ENCODE results near the gene ANKMY2.
A peak's percentile ranks its signal among the peaks of the same experiment; 100 is the strongest.

Gene ANKMY2

GRCh38 chr7:16587790-16588189 lies 57.8 kb downstream of the ANKMY2 start:
- Histone ChIP-seq H3K36me3 (ENCODE audit: control insufficient read depth in 4 of 4, insufficient read depth in 4 of 4, low read length in 3 of 4) (no peaks in the 10 kb centered on the region), H3K4me3 (ENCODE audit: control insufficient read depth in 1 of 7, extremely low read depth in 1 of 7, insufficient read depth in 4 of 7, low read depth in 2 of 7, low read length in 6 of 7) (no peak overlapping the region), H3K9me3 (ENCODE audit: control extremely low read depth in 1 of 5, control insufficient read depth in 4 of 5, insufficient read depth in 2 of 5, low read depth in 1 of 5, low read length in 4 of 5) (no peaks in the 10 kb centered on the region), H3K27me3 (replicated peaks in 2 of 5; ENCODE audit: control insufficient read depth in 4 of 5, insufficient read depth in 5 of 5, low read length in 4 of 5) (no peaks in the 10 kb centered on the region), H3K4me1 (ENCODE audit: control extremely low read depth in 1 of 4, control insufficient read depth in 4 of 4, insufficient read depth in 4 of 4, low read length in 3 of 4) (peaks cover 0 to 6% (median 0%) of the 10 kb centered on the region in 4 experiments), H3K27ac (ENCODE audit: insufficient read depth in 1 of 2, low read depth in 1 of 2, low read length in 2 of 2, poor library complexity in 1 of 2, severe bottlenecking in 2 of 2) (no peak overlapping the region)
- POLR2A ChIA-PET: no interaction called here
- DNase-seq: no peak
- 94% methylated on average over 6 of the region's 6 CpGs for WGBS (ENCODE audit: insufficient coverage)
- CTCF ChIA-PET: no interaction called here

- H3K36me3 ChIP-seq (ENCODE audit: control insufficient read depth in 4 of 4, insufficient read depth in 4 of 4, low read length in 3 of 4): no peaks in the 10 kb centered on the region
- no peak overlapping the region for H3K4me3 ChIP-seq (ENCODE audit: control insufficient read depth in 1 of 7, extremely low read depth in 1 of 7, insufficient read depth in 4 of 7, low read depth in 2 of 7, low read length in 6 of 7)
- no peak for DNase-seq
- H3K9me3 ChIP-seq (ENCODE audit: control extremely low read depth in 1 of 5, control insufficient read depth in 4 of 5, insufficient read depth in 2 of 5, low read depth in 1 of 5, low read length in 4 of 5): no peaks in the 10 kb centered on the region
- H3K27me3 ChIP-seq (replicated peaks in 2 of 5; ENCODE audit: control insufficient read depth in 4 of 5, insufficient read depth in 5 of 5, low read length in 4 of 5): no peaks in the 10 kb centered on the region
- ChIA-PET POLR2A (no interaction called here), CTCF (no interaction called here)
- WGBS (ENCODE audit: insufficient coverage): 100% methylated on average over 2 of the region's 3 CpGs
- H3K4me1 ChIP-seq (ENCODE audit: control extremely low read depth in 1 of 4, control insufficient read depth in 4 of 4, insufficient read depth in 4 of 4, low read length in 3 of 4): peaks cover 0 to 6% (median 0%) of the 10 kb centered on the region in 4 experiments
- no peak overlapping the region for H3K27ac ChIP-seq (ENCODE audit: insufficient read depth in 1 of 2, low read depth in 1 of 2, low read length in 2 of 2, poor library complexity in 1 of 2, severe bottlenecking in 2 of 2)
Measured at GRCh38 chr7:16587129-16587528, 58.4 kb downstream of the ANKMY2 start.

- WGBS (ENCODE audit: insufficient coverage): 91% methylated on average over 36 of the region's 42 CpGs
- CTCF ChIA-PET: interaction anchor here (0.8 to 1.2 kb wide), 2 partner anchors 20 to 33 kb away, joined by 4 read pairs; no protein-coding TSS in a partner anchor
- POLR2A ChIA-PET: no interaction called here
Measured at GRCh38 chr7:16586081-16586874, 59.3 kb downstream of the ANKMY2 start.

GRCh38 chr7:16585540-16585939 lies 60.0 kb downstream of the ANKMY2 start:
- DNase-seq: no peak
- H3K27me3 ChIP-seq (replicated peaks in 2 of 5; ENCODE audit: control insufficient read depth in 4 of 5, insufficient read depth in 5 of 5, low read length in 4 of 5): no peaks in the 10 kb centered on the region
- WGBS (ENCODE audit: insufficient coverage): 96% methylated on average over 17 of the region's 17 CpGs
- no peaks in the 10 kb centered on the region for H3K36me3 ChIP-seq (ENCODE audit: control insufficient read depth in 4 of 4, insufficient read depth in 4 of 4, low read length in 3 of 4)
- POLR2A ChIA-PET: no interaction called here
- no peak overlapping the region for H3K27ac ChIP-seq (ENCODE audit: insufficient read depth in 1 of 2, low read depth in 1 of 2, low read length in 2 of 2, poor library complexity in 1 of 2, severe bottlenecking in 2 of 2)
- no peaks in the 10 kb centered on the region for H3K9me3 ChIP-seq (ENCODE audit: control extremely low read depth in 1 of 5, control insufficient read depth in 4 of 5, insufficient read depth in 2 of 5, low read depth in 1 of 5, low read length in 4 of 5)
- peaks cover 0 to 6% (median 0%) of the 10 kb centered on the region in 4 experiments for H3K4me1 ChIP-seq (ENCODE audit: control extremely low read depth in 1 of 4, control insufficient read depth in 4 of 4, insufficient read depth in 4 of 4, low read length in 3 of 4)
- CTCF ChIA-PET: interaction anchor here (0.8 to 1.2 kb wide), 2 partner anchors 20 to 33 kb away, joined by 4 read pairs; no protein-coding TSS in a partner anchor
- no peak overlapping the region for H3K4me3 ChIP-seq (ENCODE audit: control insufficient read depth in 1 of 7, extremely low read depth in 1 of 7, insufficient read depth in 4 of 7, low read depth in 2 of 7, low read length in 6 of 7)

More at GRCh38 chr7:16586081-16586874, 59.3 kb downstream of the ANKMY2 start:
- Histone ChIP-seq H3K9me3 (ENCODE audit: control extremely low read depth in 1 of 5, control insufficient read depth in 4 of 5, insufficient read depth in 2 of 5, low read depth in 1 of 5, low read length in 4 of 5) (no peaks in the 10 kb centered on the region), H3K27ac (ENCODE audit: insufficient read depth in 1 of 2, low read depth in 1 of 2, low read length in 2 of 2, poor library complexity in 1 of 2, severe bottlenecking in 2 of 2) (no peak overlapping the region), H3K36me3 (ENCODE audit: control insufficient read depth in 4 of 4, insufficient read depth in 4 of 4, low read length in 3 of 4) (no peaks in the 10 kb centered on the region), H3K4me3 (ENCODE audit: control insufficient read depth in 1 of 7, extremely low read depth in 1 of 7, insufficient read depth in 4 of 7, low read depth in 2 of 7, low read length in 6 of 7) (peak overlapping the region in 2 of 7 experiments; percentile 39 to 54), H3K4me1 (ENCODE audit: control extremely low read depth in 1 of 4, control insufficient read depth in 4 of 4, insufficient read depth in 4 of 4, low read length in 3 of 4) (peaks cover 0 to 6% (median 0%) of the 10 kb centered on the region in 4 experiments), H3K27me3 (replicated peaks in 2 of 5; ENCODE audit: control insufficient read depth in 4 of 5, insufficient read depth in 5 of 5, low read length in 4 of 5) (no peaks in the 10 kb centered on the region)
- peak in 1 of 3 donors; percentile 12 for DNase-seq

- no peak for DNase-seq
- Histone ChIP-seq H3K36me3 (ENCODE audit: control insufficient read depth in 4 of 4, insufficient read depth in 4 of 4, low read length in 3 of 4) (no peaks in the 10 kb centered on the region), H3K27me3 (replicated peaks in 2 of 5; ENCODE audit: control insufficient read depth in 4 of 5, insufficient read depth in 5 of 5, low read length in 4 of 5) (no peaks in the 10 kb centered on the region), H3K9me3 (ENCODE audit: control extremely low read depth in 1 of 5, control insufficient read depth in 4 of 5, insufficient read depth in 2 of 5, low read depth in 1 of 5, low read length in 4 of 5) (no peaks in the 10 kb centered on the region), H3K4me3 (ENCODE audit: control insufficient read depth in 1 of 7, extremely low read depth in 1 of 7, insufficient read depth in 4 of 7, low read depth in 2 of 7, low read length in 6 of 7) (no peak overlapping the region), H3K27ac (ENCODE audit: insufficient read depth in 1 of 2, low read depth in 1 of 2, low read length in 2 of 2, poor library complexity in 1 of 2, severe bottlenecking in 2 of 2) (no peak overlapping the region), H3K4me1 (ENCODE audit: control extremely low read depth in 1 of 4, control insufficient read depth in 4 of 4, insufficient read depth in 4 of 4, low read length in 3 of 4) (no peaks in the 10 kb centered on the region)
- ChIA-PET CTCF (no interaction called here), POLR2A (no interaction called here)
- 96% methylated on average over 7 of the region's 7 CpGs for WGBS (ENCODE audit: insufficient coverage)
Measured at GRCh38 chr7:16583834-16584233, 61.7 kb downstream of the ANKMY2 start.

GRCh38 chr7:16581286-16581685 lies 64.3 kb downstream of the ANKMY2 start:
- CTCF ChIA-PET: no interaction called here
- 22% methylated on average over 1 of the region's 1 CpG for WGBS (ENCODE audit: insufficient coverage)

GRCh38 chr7:16579216-16579615 lies 66.3 kb downstream of the ANKMY2 start:
- Histone ChIP-seq H3K27me3 (replicated peaks in 2 of 5; ENCODE audit: control insufficient read depth in 4 of 5, insufficient read depth in 5 of 5, low read length in 4 of 5) (no peaks in the 10 kb centered on the region), H3K4me3 (ENCODE audit: control insufficient read depth in 1 of 7, extremely low read depth in 1 of 7, insufficient read depth in 4 of 7, low read depth in 2 of 7, low read length in 6 of 7) (no peak overlapping the region), H3K36me3 (ENCODE audit: control insufficient read depth in 4 of 4, insufficient read depth in 4 of 4, low read length in 3 of 4) (no peaks in the 10 kb centered on the region), H3K27ac (ENCODE audit: insufficient read depth in 1 of 2, low read depth in 1 of 2, low read length in 2 of 2, poor library complexity in 1 of 2, severe bottlenecking in 2 of 2) (no peak overlapping the region), H3K9me3 (ENCODE audit: control extremely low read depth in 1 of 5, control insufficient read depth in 4 of 5, insufficient read depth in 2 of 5, low read depth in 1 of 5, low read length in 4 of 5) (no peaks in the 10 kb centered on the region), H3K4me1 (ENCODE audit: control extremely low read depth in 1 of 4, control insufficient read depth in 4 of 4, insufficient read depth in 4 of 4, low read length in 3 of 4) (no peaks in the 10 kb centered on the region)
- CTCF ChIA-PET: interaction anchor here (1.4 kb wide), 1 partner anchor 26 kb away, joined by 3 read pairs; no protein-coding TSS in a partner anchor
- no peak for DNase-seq
- WGBS (ENCODE audit: insufficient coverage): 94% methylated on average over 6 of the region's 8 CpGs
- POLR2A ChIA-PET: no interaction called here

More at GRCh38 chr7:16581286-16581685, 64.3 kb downstream of the ANKMY2 start:
- no peaks in the 10 kb centered on the region for H3K36me3 ChIP-seq (ENCODE audit: control insufficient read depth in 4 of 4, insufficient read depth in 4 of 4, low read length in 3 of 4)
- H3K4me3 ChIP-seq (ENCODE audit: control insufficient read depth in 1 of 7, extremely low read depth in 1 of 7, insufficient read depth in 4 of 7, low read depth in 2 of 7, low read length in 6 of 7): no peak overlapping the region
- H3K9me3 ChIP-seq (ENCODE audit: control extremely low read depth in 1 of 5, control insufficient read depth in 4 of 5, insufficient read depth in 2 of 5, low read depth in 1 of 5, low read length in 4 of 5): no peaks in the 10 kb centered on the region
- POLR2A ChIA-PET: no interaction called here
- H3K4me1 ChIP-seq (ENCODE audit: control extremely low read depth in 1 of 4, control insufficient read depth in 4 of 4, insufficient read depth in 4 of 4, low read length in 3 of 4): no peaks in the 10 kb centered on the region
- H3K27ac ChIP-seq (ENCODE audit: insufficient read depth in 1 of 2, low read depth in 1 of 2, low read length in 2 of 2, poor library complexity in 1 of 2, severe bottlenecking in 2 of 2): no peak overlapping the region
- H3K27me3 ChIP-seq (replicated peaks in 2 of 5; ENCODE audit: control insufficient read depth in 4 of 5, insufficient read depth in 5 of 5, low read length in 4 of 5): no peaks in the 10 kb centered on the region
- no peak for DNase-seq
